Measurements from ENCODE around the gene OR2V1. TPM values are rescaled to one million over a fixed set of nuclear protein-coding genes. Genes with fewer than 3 reads are reported as not detected.
"Not testable (repeated sequence)": the region's sequence is repeated elsewhere in the genome, so short reads cannot be mapped to it uniquely, and the experiment has no call there.

The OR2V1 gene
- total RNA-seq, 4 donors from 2014 or later: not detected

DNA sequence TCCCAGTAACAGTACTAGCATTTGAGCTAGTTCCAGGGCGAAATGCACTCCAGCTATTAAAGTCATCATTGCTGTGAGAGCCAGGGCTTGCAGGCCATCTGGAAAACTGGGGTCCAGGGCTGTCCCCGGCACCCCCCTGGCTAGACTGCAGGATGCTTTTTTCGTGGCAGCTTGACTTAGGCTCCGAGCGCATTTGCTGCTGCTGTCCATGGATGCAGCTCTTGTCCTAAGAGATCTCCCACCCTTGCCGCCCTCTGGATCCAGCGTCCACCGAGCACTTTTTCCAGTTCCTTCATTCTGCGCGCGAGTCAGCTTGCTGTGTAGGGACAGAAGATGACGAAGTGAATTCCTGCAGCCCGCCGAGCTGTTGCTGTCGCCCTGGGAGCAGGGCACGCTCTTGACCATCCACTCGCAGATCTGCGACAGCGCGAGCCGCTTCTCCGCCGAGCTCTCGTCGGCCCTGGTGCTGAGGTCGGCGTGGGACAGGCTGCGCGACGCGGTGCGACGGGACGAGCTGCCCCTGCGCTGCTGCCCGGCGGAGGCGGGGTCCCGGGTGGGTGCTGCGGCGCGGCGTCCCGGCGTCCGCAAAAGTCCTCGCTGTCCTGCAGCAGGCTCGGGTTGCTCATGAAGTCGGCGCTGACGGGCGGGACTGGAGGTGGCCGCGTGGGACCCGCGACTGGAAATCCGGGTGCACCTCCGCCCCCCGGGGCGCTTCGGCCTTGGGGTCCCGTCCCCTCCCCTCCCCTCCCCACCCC is 30.7 kb downstream of the OR2V1 start:
- Histone ChIP-seq H3K36me3 (no peaks in the 10 kb centered on the region), H3K4me3 (no peak overlapping the region), H3K27me3 (peaks cover 43% of the 10 kb centered on the region), H3K4me1 (peaks cover 6% of the 10 kb centered on the region), H3K9me3 (no peaks in the 10 kb centered on the region), H3K27ac (no peak overlapping the region)
- TF ChIP-seq EP300 (IDR thresholded peaks at IDR 0.05): no peak
- TF ChIP-seq, protein P1, sequence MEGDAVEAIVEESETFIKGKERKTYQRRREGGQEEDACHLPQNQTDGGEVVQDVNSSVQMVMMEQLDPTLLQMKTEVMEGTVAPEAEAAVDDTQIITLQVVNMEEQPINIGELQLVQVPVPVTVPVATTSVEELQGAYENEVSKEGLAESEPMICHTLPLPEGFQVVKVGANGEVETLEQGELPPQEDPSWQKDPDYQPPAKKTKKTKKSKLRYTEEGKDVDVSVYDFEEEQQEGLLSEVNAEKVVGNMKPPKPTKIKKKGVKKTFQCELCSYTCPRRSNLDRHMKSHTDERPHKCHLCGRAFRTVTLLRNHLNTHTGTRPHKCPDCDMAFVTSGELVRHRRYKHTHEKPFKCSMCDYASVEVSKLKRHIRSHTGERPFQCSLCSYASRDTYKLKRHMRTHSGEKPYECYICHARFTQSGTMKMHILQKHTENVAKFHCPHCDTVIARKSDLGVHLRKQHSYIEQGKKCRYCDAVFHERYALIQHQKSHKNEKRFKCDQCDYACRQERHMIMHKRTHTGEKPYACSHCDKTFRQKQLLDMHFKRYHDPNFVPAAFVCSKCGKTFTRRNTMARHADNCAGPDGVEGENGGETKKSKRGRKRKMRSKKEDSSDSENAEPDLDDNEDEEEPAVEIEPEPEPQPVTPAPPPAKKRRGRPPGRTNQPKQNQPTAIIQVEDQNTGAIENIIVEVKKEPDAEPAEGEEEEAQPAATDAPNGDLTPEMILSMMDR (IDR thresholded peaks at IDR 0.05): no peak
- TF ChIP-seq POLR2A (IDR thresholded peaks at IDR 0.05): no peak
- TF ChIP-seq POLR2AphosphoS5 (IDR thresholded peaks at IDR 0.05): no peak
- WGBS: 13% methylated on average over 10 of the region's 62 CpGs
- no peak for DNase-seq (ENCODE audit: low spot score in 2 of 2)

- no peak for DNase-seq (ENCODE audit: low spot score in 2 of 2)
- TF ChIP-seq POLR2AphosphoS5 (IDR thresholded peaks at IDR 0.05) (no peak), EP300 (IDR thresholded peaks at IDR 0.05) (no peak)
- WGBS: 39% methylated on average over 6 of the region's 11 CpGs
- H3K4me3 ChIP-seq: no peak overlapping the region
- H3K27ac ChIP-seq: no peak overlapping the region
- H3K36me3 ChIP-seq: no peaks in the 10 kb centered on the region
- H3K4me1 ChIP-seq: peaks cover 6% of the 10 kb centered on the region
- peaks cover 37% of the 10 kb centered on the region for H3K27me3 ChIP-seq
- H3K9me3 ChIP-seq: no peaks in the 10 kb centered on the region
These were observed 31.3 kb downstream of the OR2V1 start for GRCh38 chr5:181099602-181100086.

DNA sequence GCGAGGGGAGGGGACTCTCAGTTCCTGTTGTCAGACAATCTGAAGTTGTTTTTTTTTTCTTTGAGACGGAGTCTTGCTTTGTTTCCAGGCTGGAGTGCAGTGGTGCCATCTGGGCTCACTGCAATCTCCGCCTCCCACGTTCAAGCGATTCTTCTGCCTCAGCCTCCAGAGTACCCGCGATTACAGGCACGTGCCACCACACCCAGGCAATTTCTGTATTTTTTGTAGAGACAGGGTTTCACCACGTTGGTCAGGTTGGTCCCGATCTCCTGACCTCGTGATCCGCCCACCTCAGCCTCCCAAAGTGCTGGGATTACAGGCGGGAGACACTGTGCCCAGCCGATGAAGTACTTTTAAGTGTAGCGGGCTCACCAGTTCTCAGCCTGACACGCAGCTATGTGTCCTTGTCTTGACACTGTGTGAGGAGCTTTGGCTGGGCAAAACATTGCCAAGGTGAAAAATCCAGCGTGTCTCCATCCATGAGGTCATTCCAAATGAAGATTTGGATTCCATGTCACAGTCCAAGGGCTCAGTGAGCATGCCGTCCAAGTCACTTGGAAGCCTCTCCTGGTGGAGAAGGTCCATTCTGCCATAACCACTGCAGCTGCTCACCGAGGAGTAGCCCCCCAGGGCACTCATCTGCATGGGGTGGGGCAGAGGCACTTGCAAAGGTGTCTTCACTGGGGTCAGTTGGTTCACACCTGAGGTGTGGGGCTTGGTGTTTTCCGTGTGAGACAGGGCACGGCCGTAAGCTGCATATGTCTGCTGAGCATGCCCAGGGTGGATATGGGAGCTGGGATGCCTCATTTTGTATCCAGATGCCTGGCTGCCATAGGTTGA is 32.0 kb downstream of the OR2V1 start:
- H3K4me1 ChIP-seq: peaks cover 3% of the 10 kb centered on the region
- 16% methylated on average over 17 of the region's 22 CpGs for WGBS
- H3K27ac ChIP-seq: no peak overlapping the region
- DNase-seq (ENCODE audit: low spot score in 2 of 2): no peak
- no peak for TF ChIP-seq EP300 (IDR thresholded peaks at IDR 0.05)
- no peak for TF ChIP-seq POLR2A (IDR thresholded peaks at IDR 0.05)
- TF ChIP-seq, protein P1 (IDR thresholded peaks at IDR 0.05): no peak
- H3K4me3 ChIP-seq: no peak overlapping the region
- no peaks in the 10 kb centered on the region for H3K9me3 ChIP-seq
- no peaks in the 10 kb centered on the region for H3K36me3 ChIP-seq
- H3K27me3 ChIP-seq: peaks cover 31% of the 10 kb centered on the region

GRCh38 chr5:181097759-181098491 is 33.0 kb downstream of the OR2V1 start:
- H3K4me3 ChIP-seq; H3K36me3 ChIP-seq; H3K4me1 ChIP-seq; H3K27ac ChIP-seq; H3K9me3 ChIP-seq; DNase-seq (ENCODE audit: low spot score in 2 of 2): not testable (repeated sequence)
- H3K27me3 ChIP-seq: peaks cover 37% of the 10 kb centered on the region
- no CpG with 5 or more reads among the region's 56 CpGs for WGBS

DNA sequence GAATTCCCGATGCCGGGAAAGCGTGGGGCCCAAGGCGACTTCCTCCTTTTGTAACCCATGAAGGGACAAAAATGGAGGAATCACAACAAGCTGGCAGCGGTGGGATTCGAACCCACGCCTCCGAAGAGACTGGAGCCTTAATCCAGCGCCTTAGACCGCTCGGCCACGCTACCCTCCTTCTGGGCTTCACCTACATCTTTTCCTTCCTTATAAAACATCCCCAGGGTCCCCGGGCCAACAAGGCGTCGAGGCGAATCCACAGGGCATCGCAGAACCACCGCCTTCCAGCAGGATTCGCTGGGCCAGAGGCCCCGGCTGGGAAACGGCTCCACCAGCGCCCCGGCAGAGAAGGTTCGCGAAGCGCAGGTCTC is 33.6 kb downstream of the OR2V1 start:
- WGBS: no CpG with 5 or more reads among the region's 26 CpGs
- not testable (repeated sequence) for H3K36me3 ChIP-seq; H3K4me3 ChIP-seq; DNase-seq (ENCODE audit: low spot score in 2 of 2); H3K4me1 ChIP-seq; H3K9me3 ChIP-seq; H3K27ac ChIP-seq
- peaks cover 42% of the 10 kb centered on the region for H3K27me3 ChIP-seq

DNA sequence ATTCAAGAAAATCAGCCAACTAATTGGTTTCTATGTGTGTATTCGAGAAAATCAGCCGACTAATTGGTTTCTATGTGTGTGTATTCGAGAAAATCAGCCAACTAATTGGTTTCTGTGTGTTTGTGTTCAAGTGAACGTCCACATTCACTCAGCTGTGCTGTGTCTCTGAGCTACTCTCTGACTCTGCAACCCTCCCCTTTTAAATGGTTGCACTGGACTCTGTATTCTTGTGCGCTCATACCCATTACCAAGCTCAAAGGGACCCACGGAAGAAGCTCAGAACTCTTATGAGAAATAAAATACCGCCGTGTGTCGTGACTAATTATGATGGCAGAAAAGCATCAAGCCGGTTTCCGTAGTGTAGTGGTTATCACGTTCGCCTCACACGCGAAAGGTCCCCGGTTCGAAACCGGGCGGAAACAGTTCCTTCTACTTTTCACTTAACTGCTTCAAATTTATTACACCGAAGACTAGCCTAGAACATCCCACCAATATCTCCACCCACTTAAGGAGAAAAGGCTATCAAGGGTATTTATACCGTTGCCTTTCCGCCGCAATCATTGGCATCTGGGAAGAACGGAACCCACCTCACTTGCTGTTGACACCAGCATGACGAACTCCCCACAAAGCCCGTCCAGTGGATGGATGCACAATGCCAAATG is 34.1 kb downstream of the OR2V1 start:
- H3K27me3 ChIP-seq: peaks cover 42% of the 10 kb centered on the region
- H3K36me3 ChIP-seq; H3K9me3 ChIP-seq; H3K4me1 ChIP-seq; DNase-seq (ENCODE audit: low spot score in 2 of 2); H3K27ac ChIP-seq; H3K4me3 ChIP-seq: not testable (repeated sequence)
- WGBS: no CpG with 5 or more reads among the region's 26 CpGs

DNA sequence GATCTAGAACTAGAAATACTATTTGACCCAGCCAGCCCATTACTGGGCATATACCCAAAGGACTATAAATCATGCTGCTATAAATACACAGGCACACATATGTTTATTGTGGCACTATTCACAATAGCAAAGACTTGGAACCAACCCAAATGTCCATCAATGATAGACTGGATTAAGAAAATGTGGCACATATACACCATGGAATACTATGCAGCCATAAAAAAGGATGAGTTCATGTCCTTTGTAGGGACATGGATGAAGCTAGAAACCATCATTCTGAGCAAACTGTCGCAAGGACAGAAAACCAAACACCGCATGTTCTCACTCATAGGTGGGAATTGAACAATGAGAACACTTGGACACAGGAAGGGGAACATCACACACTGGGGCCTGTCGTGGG is 35.8 kb downstream of the OR2V1 start:
- WGBS: 86% methylated on average over 3 of the region's 3 CpGs
- not testable (repeated sequence) for H3K4me3 ChIP-seq; H3K9me3 ChIP-seq; H3K27ac ChIP-seq; DNase-seq (ENCODE audit: low spot score in 2 of 2); H3K4me1 ChIP-seq; H3K36me3 ChIP-seq
- peaks cover 36% of the 10 kb centered on the region for H3K27me3 ChIP-seq

Data from suprapubic skin (tissue), 4 donors.